HEK293 (cell line): Measurements from ENCODE around the gene VKORC1L1.

Experiments
- CTCF ChIA-PET: fragments of 350-600 bp; formaldehyde crosslinking; extraction: SDS; loops from one replicate; lab custom pipeline; 2021; ENCODE audit warnings: antibody characterized with exemption; lab: Yijun Ruan, JAX
- POLR2A ChIA-PET: fragments of 300-600 bp; formaldehyde crosslinking; extraction: SDS; loops from one replicate; lab custom pipeline; 2020; ENCODE audit warnings: antibody characterized with exemption, inconsistent platforms; lab: Yijun Ruan, JAX
- H3K27ac ChIP-seq: fragments of 200-500 bp; sonication (Bioruptor generic); 2 replicates; pipeline ENCODE4 v1.5.1; 2014; ENCODE audit warnings: low read depth, low read length, control low read depth, inconsistent platforms; ENCODE audit errors: extremely low read depth
- H3K36me3 ChIP-seq, 2 experiments: fragments of 200-500 bp in 1 of 2; sonication (Bioruptor generic) in 1 of 2; 1 replicate in 1 of 2; 2 replicates in 1 of 2; pipeline ENCODE4 v1.5.1; 2014 to 2017; ENCODE audit warnings: inconsistent platforms in 2 of 2, low read length in 2 of 2; ENCODE audit not compliant: control insufficient read depth in 2 of 2, insufficient read depth in 1 of 2
- H3K4me1 ChIP-seq: fragments of 200-500 bp; sonication (Bioruptor generic); 2 replicates; pipeline ENCODE4 v1.5.1; 2014; ENCODE audit warnings: mild to moderate bottlenecking, low read length, inconsistent platforms; ENCODE audit not compliant: control insufficient read depth, insufficient read depth
- H3K4me3 ChIP-seq: 2 replicates; pipeline ENCODE4 v1.5.1; 2011; ENCODE audit warnings: low read depth, mild to moderate bottlenecking, control low read depth, low read length, moderate library complexity
- H3K9me3 ChIP-seq: fragments of 200-500 bp; sonication (Bioruptor generic); 2 replicates; pipeline ENCODE4 v1.5.1; 2014; ENCODE audit warnings: low read depth, low read length, inconsistent platforms; ENCODE audit not compliant: control insufficient read depth, insufficient read depth
- GLI2 ChIP-seq: fragments of 450-650 bp; formaldehyde crosslinking; IDR thresholded peaks from 2 replicates; pipeline ENCODE4; 2017; ENCODE audit warnings: missing biosample characterization, missing genetic modification characterization, low read depth, borderline replicate concordance
- HOXD13 ChIP-seq: sonication (generic); formaldehyde crosslinking; IDR thresholded peaks from 2 replicates; pipeline ENCODE4 v1.8.0; 2022; ENCODE audit warnings: missing genetic modification reagents, borderline replicate concordance
- IKZF3 ChIP-seq: fragments of 450-650 bp; IDR thresholded peaks from 2 replicates; pipeline ENCODE4 v1.5.0; 2018; ENCODE audit warnings: missing biosample characterization, mild to moderate bottlenecking, missing genetic modification characterization, moderate library complexity
- SP3 ChIP-seq: fragments of 450-650 bp; formaldehyde crosslinking; IDR thresholded peaks from 2 replicates; pipeline ENCODE4 v1.5.1; 2016; ENCODE audit warnings: missing biosample characterization, missing genetic modification characterization
- SP7 ChIP-seq: fragments of 450-650 bp; formaldehyde crosslinking; IDR thresholded peaks from 2 replicates; pipeline ENCODE4 v1.5.1; 2016; ENCODE audit warnings: missing biosample characterization, missing genetic modification characterization
- TCF7L2 ChIP-seq: IDR thresholded peaks from 2 replicates; pipeline ENCODE4 v1.6.1; 2011; ENCODE audit warnings: low read depth, mild to moderate bottlenecking, inconsistent platforms, low read length, moderate library complexity, borderline replicate concordance
- WT1 ChIP-seq: fragments of 450-650 bp; formaldehyde crosslinking; IDR thresholded peaks from 2 replicates; pipeline ENCODE4 v1.5.1; 2016; ENCODE audit warnings: missing biosample characterization, missing genetic modification characterization
- YY2 ChIP-seq: fragments of 450-650 bp; formaldehyde crosslinking; IDR thresholded peaks from 2 replicates; pipeline ENCODE4 v1.5.1; 2016; ENCODE audit warnings: missing biosample characterization, missing genetic modification characterization
- ZBTB21 ChIP-seq: fragments of 450-650 bp; formaldehyde crosslinking; IDR thresholded peaks from 2 replicates; pipeline ENCODE4 v1.5.1; 2017; ENCODE audit warnings: missing biosample characterization, missing genetic modification characterization
- ZFP3 ChIP-seq: fragments of 450-650 bp; formaldehyde crosslinking; IDR thresholded peaks from 2 replicates; pipeline ENCODE4 v1.5.1; 2016; ENCODE audit warnings: low read depth, missing biosample characterization, missing genetic modification characterization
- ZNF157 ChIP-seq: fragments of 450-650 bp; formaldehyde crosslinking; IDR thresholded peaks from 2 replicates; pipeline ENCODE4 v1.5.1; 2016; ENCODE audit warnings: missing biosample characterization, missing genetic modification characterization
- ZNF302 ChIP-seq: fragments of 450-650 bp; formaldehyde crosslinking; IDR thresholded peaks from 2 replicates; pipeline ENCODE4 v1.5.1; 2016; ENCODE audit warnings: missing biosample characterization, missing genetic modification characterization, low read depth
- ZNF335 ChIP-seq: fragments of 450-650 bp; formaldehyde crosslinking; conservative IDR thresholded peaks from 2 replicates; pipeline ENCODE4 v1.5.1; 2016; ENCODE audit warnings: missing biosample characterization, missing genetic modification characterization
- ZNF350 ChIP-seq: fragments of 450-650 bp; formaldehyde crosslinking; IDR thresholded peaks from 2 replicates; pipeline ENCODE4 v1.5.0; 2017; ENCODE audit warnings: missing biosample characterization, mild to moderate bottlenecking, missing genetic modification characterization
- ZNF354C ChIP-seq: fragments of 450-650 bp; formaldehyde crosslinking; IDR thresholded peaks from 2 replicates; pipeline ENCODE4 v1.5.1; 2016; ENCODE audit warnings: missing biosample characterization, missing genetic modification characterization, low read depth, borderline replicate concordance
- ZNF560 ChIP-seq: fragments of 450-650 bp; formaldehyde crosslinking; IDR thresholded peaks from 2 replicates; pipeline ENCODE4 v1.5.1; 2017; ENCODE audit warnings: missing biosample characterization, missing genetic modification characterization, borderline replicate concordance
- ZNF585B ChIP-seq: fragments of 450-650 bp; formaldehyde crosslinking; IDR thresholded peaks from 2 replicates; pipeline ENCODE4 v1.5.1; 2016; ENCODE audit warnings: missing biosample characterization, missing genetic modification characterization
- ZNF629 ChIP-seq: fragments of 450-650 bp; formaldehyde crosslinking; IDR thresholded peaks from 2 replicates; pipeline ENCODE4 v1.5.1; 2017; ENCODE audit warnings: missing biosample characterization, missing genetic modification characterization
- ZNF701 ChIP-seq: fragments of 450-650 bp; formaldehyde crosslinking; IDR thresholded peaks from 2 replicates; pipeline ENCODE4 v1.5.1; 2016; ENCODE audit warnings: missing biosample characterization, missing genetic modification characterization
- ZNF707 ChIP-seq: fragments of 450-650 bp; formaldehyde crosslinking; IDR thresholded peaks from 2 replicates; pipeline ENCODE4 v1.5.1; 2016; ENCODE audit warnings: missing biosample characterization, missing genetic modification characterization
- ZNF747 ChIP-seq: fragments of 450-650 bp; formaldehyde crosslinking; IDR thresholded peaks from 2 replicates; pipeline ENCODE4 v1.5.1; 2016; ENCODE audit warnings: missing biosample characterization, missing genetic modification characterization
- TF ChIP-seq, protein P1 (sequence below): fragments of 450-650 bp; formaldehyde crosslinking; IDR thresholded peaks from 2 replicates; pipeline ENCODE4 v1.5.1; 2016; ENCODE audit warnings: missing biosample characterization, missing genetic modification characterization, low read depth
- TF ChIP-seq, protein P2 (sequence below): fragments of 450-650 bp; formaldehyde crosslinking; IDR thresholded peaks from 2 replicates; pipeline ENCODE4 v1.5.1; 2016; ENCODE audit warnings: missing biosample characterization, missing genetic modification characterization
- TF ChIP-seq, protein P3 (sequence below): fragments of 450-650 bp; IDR thresholded peaks from 2 replicates; pipeline ENCODE4 v1.5.1; 2018; ENCODE audit warnings: missing biosample characterization, mild to moderate bottlenecking, missing genetic modification characterization
- TF ChIP-seq, protein P4 (sequence below): fragments of 450-650 bp; formaldehyde crosslinking; IDR thresholded peaks from 2 replicates; pipeline ENCODE4 v1.5.1; 2016; ENCODE audit warnings: missing biosample characterization, missing genetic modification characterization, borderline replicate concordance

The VKORC1L1 gene

DNA sequence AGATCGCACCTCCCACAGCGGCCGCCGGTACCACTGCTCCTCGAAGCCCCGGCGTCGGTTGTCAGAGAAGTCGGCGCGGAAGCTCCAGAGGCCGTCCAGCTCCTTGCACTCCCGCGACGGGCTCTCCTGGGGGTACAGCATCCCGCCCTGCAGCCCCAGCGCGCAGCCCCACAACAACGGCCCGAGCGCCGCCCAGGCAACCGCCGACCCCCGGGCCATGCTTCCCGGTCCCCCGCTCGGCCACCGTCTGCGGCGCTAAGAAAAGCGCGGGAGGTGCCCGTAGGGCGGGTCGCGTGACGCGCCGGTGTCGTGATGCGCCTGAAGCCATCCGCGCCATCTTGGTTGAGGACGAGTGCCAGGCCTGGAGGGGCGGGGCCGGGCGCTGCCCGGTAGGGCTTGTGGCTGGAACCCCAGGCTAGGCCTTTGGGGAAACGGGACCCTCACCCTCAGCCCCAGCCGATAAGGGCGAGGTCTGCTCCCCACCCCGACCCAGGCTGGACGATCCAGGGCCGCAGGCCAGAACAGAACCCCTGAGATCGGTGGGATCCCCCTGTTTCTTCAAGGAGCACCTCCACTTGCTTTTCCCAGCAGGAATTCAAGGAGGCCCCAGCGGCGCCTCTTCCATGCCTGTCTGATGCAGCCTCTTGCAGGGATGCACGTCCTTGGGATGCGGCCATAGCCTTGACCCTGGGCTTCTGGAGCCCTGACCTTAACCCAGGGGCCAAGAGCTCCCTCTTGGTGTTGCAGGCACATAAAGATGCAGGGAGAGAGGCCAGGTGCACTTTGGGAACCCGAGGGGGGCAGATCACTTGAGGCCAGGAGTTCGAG, 109.3 kb downstream of the VKORC1L1 start, which contains the start of gene GUSB (continued):
- TF ChIP-seq ZNF747 (tag by site-specific recombination), result no peak

DNA sequence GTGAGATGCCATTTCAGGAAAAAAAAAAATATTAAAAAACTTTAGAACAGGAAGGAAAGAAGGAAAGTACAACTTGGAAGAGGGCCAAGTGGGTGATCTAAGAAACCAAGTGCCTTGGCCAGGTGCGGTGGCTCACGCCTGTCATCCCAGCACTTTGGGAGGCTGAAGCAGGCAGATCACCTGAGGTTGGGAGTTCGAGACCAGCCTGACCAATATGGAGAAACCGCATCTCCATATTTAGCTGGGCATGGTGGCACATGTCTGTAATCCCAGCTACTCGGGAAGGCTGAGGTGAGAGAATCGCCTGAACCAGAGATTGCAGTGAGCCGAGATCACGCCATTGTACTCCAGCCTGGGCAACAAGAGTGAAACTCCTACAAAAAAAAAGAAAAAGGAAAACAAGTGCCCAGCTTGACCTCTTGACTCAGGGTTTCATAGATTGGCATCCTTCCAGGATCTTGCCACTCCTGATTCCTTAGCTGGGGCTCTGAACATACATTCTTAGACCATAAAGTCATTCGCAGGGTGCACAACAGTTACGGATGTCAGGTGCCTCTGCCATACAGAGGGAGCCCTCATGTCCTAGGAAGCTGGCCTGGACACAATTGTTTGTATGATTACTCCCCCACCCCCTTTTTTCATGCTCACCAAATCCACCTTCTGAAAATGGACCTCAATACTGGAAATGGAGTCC, 111.2 kb downstream of the VKORC1L1 start:
- Histone ChIP-seq H3K4me3 (no peak overlapping the region), H3K36me3 (peaks cover 0 to 17% of the 10 kb centered on the region in 2 experiments; a peak in 1 of 3 replicates), H3K9me3 (no peaks in the 10 kb centered on the region), H3K4me1 (no peaks in the 10 kb centered on the region), H3K27ac (no peak overlapping the region)
- CTCF ChIA-PET, result interaction anchor here (0.6 kb wide), 1 partner anchor 699 kb away, joined by 6 read pairs; no protein-coding TSS in a partner anchor
- TF ChIP-seq YY2 (no peak), ZBTB21 (tag by site-specific recombination) (no peak), ZNF585B (tag by site-specific recombination) (no peak), IKZF3 (tag by site-specific recombination) (no peak), ZNF707 (tag by site-specific recombination) (no peak), ZNF335 (tag by site-specific recombination) (no peak), HOXD13 (CRISPR knock-in tag) (no peak), ZNF560 (tag by site-specific recombination) (no peak), TCF7L2 (no peak), ZFP3 (tag by site-specific recombination) (no peak), WT1 (tag by site-specific recombination) (no peak), ZNF701 (tag by site-specific recombination) (no peak), ZNF350 (no peak), SP7 (tag by site-specific recombination) (no peak)
- TF ChIP-seq, protein P1, sequence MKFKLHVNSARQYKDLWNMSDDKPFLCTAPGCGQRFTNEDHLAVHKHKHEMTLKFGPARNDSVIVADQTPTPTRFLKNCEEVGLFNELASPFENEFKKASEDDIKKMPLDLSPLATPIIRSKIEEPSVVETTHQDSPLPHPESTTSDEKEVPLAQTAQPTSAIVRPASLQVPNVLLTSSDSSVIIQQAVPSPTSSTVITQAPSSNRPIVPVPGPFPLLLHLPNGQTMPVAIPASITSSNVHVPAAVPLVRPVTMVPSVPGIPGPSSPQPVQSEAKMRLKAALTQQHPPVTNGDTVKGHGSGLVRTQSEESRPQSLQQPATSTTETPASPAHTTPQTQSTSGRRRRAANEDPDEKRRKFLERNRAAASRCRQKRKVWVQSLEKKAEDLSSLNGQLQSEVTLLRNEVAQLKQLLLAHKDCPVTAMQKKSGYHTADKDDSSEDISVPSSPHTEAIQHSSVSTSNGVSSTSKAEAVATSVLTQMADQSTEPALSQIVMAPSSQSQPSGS (tag by site-specific recombination), result no peak
- TF ChIP-seq, protein P2, sequence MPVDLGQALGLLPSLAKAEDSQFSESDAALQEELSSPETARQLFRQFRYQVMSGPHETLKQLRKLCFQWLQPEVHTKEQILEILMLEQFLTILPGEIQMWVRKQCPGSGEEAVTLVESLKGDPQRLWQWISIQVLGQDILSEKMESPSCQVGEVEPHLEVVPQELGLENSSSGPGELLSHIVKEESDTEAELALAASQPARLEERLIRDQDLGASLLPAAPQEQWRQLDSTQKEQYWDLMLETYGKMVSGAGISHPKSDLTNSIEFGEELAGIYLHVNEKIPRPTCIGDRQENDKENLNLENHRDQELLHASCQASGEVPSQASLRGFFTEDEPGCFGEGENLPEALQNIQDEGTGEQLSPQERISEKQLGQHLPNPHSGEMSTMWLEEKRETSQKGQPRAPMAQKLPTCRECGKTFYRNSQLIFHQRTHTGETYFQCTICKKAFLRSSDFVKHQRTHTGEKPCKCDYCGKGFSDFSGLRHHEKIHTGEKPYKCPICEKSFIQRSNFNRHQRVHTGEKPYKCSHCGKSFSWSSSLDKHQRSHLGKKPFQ (tag by site-specific recombination), result no peak
- TF ChIP-seq, protein P3, sequence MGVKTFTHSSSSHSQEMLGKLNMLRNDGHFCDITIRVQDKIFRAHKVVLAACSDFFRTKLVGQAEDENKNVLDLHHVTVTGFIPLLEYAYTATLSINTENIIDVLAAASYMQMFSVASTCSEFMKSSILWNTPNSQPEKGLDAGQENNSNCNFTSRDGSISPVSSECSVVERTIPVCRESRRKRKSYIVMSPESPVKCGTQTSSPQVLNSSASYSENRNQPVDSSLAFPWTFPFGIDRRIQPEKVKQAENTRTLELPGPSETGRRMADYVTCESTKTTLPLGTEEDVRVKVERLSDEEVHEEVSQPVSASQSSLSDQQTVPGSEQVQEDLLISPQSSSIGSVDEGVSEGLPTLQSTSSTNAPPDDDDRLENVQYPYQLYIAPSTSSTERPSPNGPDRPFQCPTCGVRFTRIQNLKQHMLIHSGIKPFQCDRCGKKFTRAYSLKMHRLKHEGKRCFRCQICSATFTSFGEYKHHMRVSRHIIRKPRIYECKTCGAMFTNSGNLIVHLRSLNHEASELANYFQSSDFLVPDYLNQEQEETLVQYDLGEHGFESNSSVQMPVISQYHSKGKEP (tag by site-specific recombination), result no peak
- POLR2A ChIA-PET, result no interaction called here

DNA sequence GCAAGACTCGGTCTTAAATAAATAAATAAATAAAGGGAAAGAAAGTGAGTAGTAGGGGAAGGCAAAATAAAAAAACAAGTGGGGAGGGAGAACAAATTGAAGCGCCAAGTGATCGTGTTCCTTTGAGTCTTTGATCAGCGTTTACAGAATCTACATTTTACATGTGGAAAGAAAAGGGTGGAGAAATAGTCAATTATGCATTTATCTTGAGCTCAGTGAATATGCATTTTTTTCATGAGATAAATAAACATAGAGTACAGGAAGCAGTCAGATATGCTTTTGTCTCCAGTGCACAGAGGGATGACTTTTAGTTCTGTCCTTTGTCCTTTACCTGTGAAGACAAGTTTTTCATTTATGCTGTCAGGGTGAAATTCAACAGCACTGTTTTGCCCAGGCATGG, 115.2 kb downstream of the VKORC1L1 start:
- CTCF ChIA-PET, result no interaction called here
- Histone ChIP-seq H3K4me3 (no peak overlapping the region), H3K27ac (no peak overlapping the region), H3K36me3 (no peaks in the 10 kb centered on the region), H3K4me1 (no peaks in the 10 kb centered on the region), H3K9me3 (no peaks in the 10 kb centered on the region)
- POLR2A ChIA-PET, result no interaction called here
- TF ChIP-seq ZNF302 (tag by site-specific recombination), result no peak
- TF ChIP-seq ZNF629, result no peak
- TF ChIP-seq, protein P4, sequence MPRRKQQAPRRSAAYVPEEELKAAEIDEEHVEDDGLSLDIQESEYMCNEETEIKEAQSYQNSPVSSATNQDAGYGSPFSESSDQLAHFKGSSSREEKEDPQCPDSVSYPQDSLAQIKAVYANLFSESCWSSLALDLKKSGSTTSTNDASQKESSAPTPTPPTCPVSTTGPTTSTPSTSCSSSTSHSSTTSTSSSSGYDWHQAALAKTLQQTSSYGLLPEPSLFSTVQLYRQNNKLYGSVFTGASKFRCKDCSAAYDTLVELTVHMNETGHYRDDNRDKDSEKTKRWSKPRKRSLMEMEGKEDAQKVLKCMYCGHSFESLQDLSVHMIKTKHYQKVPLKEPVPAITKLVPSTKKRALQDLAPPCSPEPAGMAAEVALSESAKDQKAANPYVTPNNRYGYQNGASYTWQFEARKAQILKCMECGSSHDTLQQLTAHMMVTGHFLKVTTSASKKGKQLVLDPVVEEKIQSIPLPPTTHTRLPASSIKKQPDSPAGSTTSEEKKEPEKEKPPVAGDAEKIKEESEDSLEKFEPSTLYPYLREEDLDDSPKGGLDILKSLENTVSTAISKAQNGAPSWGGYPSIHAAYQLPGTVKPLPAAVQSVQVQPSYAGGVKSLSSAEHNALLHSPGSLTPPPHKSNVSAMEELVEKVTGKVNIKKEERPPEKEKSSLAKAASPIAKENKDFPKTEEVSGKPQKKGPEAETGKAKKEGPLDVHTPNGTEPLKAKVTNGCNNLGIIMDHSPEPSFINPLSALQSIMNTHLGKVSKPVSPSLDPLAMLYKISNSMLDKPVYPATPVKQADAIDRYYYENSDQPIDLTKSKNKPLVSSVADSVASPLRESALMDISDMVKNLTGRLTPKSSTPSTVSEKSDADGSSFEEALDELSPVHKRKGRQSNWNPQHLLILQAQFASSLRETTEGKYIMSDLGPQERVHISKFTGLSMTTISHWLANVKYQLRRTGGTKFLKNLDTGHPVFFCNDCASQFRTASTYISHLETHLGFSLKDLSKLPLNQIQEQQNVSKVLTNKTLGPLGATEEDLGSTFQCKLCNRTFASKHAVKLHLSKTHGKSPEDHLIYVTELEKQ (tag by site-specific recombination), result no peak
- TF ChIP-seq ZNF354C (tag by site-specific recombination), result no peak
- TF ChIP-seq ZNF157 (tag by site-specific recombination), result no peak
- no peak for TF ChIP-seq SP3
- no peak for TF ChIP-seq WT1 (tag by site-specific recombination)
- TF ChIP-seq GLI2, result no peak
